NB4 (cell line): ENCODE measurements around the gene FTSJ1.

Experiments
- DNase-seq: peaks from one replicate; pipeline ENCODE4 v3.0.0; 2010; ENCODE audit warnings: low read depth
- H3K4me3 ChIP-seq: one replicate; pipeline ENCODE4 v1.5.1; 2011; ENCODE audit warnings: mild to moderate bottlenecking, low read depth, low read length, moderate library complexity
- MYC ChIP-seq: IDR thresholded peaks from 2 replicates; pipeline ENCODE4 v1.6.1; 2011; ENCODE audit warnings: low read depth, low read length
- POLR2A ChIP-seq: IDR thresholded peaks from 2 replicates; pipeline ENCODE4 v1.6.1; 2011; ENCODE audit warnings: mild to moderate bottlenecking; ENCODE audit not compliant: insufficient read length; ENCODE audit errors: extremely low read depth
- TF ChIP-seq, protein P1 (sequence below): IDR thresholded peaks from 2 replicates; pipeline ENCODE4 v1.6.1; 2011; ENCODE audit warnings: low read depth, low read length
- TF ChIP-seq, protein P2 (sequence below): IDR thresholded peaks from one replicate; pipeline ENCODE4 v1.5.1; 2012; ENCODE audit warnings: low read depth, low read length

The FTSJ1 gene

DNA sequence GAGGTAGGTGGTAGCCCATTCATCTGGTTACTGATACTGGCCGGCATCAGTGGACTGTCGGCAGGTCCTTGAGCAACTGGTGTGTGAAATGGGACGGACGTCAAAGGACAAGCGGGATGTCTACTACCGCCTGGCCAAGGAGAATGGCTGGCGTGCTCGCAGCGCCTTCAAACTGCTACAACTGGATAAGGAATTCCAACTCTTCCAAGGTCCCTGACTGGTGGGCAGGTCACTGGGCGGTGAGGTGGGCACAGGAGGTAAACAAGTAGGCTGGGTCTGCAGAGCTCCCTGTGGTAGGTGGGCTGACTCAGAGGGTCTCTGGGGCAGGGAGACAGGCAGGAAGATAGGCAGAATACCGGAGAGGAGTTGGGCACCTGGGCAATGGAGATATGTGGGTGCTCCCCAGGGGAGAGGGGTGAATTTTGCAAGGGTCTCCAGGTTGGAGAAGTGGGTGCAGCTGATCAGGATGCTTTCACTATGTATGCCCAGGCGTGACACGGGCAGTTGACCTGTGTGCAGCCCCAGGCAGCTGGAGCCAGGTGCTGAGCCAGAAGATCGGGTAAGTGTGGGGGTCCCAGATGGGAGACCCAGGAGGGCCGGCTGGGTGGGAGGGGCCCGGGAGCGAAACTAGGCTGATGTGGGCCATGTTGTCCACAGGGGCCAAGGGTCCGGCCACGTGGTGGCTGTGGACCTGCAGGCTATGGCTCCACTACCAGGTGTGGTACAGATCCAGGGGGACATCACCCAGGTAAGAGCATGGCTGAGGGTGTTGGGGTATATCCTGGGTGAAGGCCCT lies 2.2 kb downstream of the FTSJ1 start:
- H3K4me3 ChIP-seq: no peak overlapping the region
- no peak for DNase-seq
- TF ChIP-seq, protein P1, sequence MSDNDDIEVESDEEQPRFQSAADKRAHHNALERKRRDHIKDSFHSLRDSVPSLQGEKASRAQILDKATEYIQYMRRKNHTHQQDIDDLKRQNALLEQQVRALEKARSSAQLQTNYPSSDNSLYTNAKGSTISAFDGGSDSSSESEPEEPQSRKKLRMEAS: no peak
- no peak for TF ChIP-seq MYC
- TF ChIP-seq POLR2A: no peak
- TF ChIP-seq, protein P2, sequence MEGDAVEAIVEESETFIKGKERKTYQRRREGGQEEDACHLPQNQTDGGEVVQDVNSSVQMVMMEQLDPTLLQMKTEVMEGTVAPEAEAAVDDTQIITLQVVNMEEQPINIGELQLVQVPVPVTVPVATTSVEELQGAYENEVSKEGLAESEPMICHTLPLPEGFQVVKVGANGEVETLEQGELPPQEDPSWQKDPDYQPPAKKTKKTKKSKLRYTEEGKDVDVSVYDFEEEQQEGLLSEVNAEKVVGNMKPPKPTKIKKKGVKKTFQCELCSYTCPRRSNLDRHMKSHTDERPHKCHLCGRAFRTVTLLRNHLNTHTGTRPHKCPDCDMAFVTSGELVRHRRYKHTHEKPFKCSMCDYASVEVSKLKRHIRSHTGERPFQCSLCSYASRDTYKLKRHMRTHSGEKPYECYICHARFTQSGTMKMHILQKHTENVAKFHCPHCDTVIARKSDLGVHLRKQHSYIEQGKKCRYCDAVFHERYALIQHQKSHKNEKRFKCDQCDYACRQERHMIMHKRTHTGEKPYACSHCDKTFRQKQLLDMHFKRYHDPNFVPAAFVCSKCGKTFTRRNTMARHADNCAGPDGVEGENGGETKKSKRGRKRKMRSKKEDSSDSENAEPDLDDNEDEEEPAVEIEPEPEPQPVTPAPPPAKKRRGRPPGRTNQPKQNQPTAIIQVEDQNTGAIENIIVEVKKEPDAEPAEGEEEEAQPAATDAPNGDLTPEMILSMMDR: no peak

DNA sequence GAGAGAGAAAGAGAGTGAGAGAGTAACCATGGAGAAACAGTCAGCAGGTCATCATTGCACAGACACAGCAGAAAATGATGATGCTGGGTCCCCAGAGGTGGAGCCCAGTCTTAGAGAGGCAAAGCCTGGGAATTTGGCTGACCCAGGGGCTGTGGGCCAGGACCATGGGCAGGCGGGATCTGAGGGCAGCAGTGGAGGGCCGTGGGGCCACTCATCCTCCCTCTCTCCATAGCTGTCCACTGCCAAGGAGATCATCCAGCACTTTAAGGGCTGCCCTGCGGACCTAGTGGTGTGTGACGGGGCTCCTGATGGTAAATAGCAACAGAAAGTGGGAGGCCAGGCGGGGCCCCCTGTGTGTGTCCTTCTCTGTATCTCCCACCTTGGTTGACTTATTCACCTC lies 2.8 kb downstream of the FTSJ1 start:
- DNase-seq: no peak
- no peak overlapping the region for H3K4me3 ChIP-seq
- TF ChIP-seq, protein P1: no peak
- no peak for TF ChIP-seq MYC

DNA sequence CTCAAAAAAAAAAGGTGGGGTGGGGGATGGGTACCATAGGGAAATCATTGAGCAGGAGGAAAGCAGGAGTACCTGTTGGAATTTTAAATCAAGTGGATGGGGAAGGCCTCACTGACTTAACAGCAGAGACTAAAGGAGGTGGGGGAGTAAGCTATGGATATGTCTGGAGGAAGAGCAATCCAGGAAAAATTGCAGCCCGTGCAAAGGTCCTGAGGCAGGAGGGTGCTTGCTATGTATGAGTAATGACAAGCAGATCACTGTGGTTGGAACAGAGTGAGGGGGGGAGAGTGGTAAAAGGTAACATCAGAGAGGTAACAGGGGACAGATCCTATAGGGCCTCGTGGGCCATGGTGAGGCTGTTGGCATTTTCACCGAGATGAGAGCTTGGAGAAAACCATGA lies 4.1 kb downstream of the FTSJ1 start:
- no peak overlapping the region for H3K4me3 ChIP-seq
- no peak for DNase-seq
- TF ChIP-seq, protein P2: no peak
- TF ChIP-seq, protein P1: no peak
- TF ChIP-seq MYC (no peak), POLR2A (no peak)

DNA sequence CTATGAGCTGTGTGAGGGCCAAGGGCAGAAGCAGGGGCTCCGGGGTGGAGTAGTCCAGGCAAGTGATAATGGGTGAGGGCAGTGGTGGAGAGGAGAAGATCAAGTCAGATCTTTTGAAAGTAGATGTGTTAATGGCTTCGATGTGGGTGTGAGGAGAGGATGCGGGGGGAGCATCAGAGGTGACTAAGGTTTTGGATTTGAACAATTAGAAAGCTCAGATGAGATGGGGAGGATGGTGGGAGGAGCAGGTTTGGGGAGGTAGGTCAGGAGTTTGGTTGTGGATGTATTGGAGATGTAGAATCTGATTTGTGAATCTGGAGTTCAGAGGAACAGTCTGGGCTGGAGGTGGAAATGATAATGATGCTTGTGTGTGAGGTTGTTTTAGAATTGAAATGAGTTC lies 4.6 kb downstream of the FTSJ1 start:
- DNase-seq: no peak
- TF ChIP-seq POLR2A (no peak), MYC (no peak)
- TF ChIP-seq, protein P2: no peak
- TF ChIP-seq, protein P1: no peak
- no peak overlapping the region for H3K4me3 ChIP-seq

DNA sequence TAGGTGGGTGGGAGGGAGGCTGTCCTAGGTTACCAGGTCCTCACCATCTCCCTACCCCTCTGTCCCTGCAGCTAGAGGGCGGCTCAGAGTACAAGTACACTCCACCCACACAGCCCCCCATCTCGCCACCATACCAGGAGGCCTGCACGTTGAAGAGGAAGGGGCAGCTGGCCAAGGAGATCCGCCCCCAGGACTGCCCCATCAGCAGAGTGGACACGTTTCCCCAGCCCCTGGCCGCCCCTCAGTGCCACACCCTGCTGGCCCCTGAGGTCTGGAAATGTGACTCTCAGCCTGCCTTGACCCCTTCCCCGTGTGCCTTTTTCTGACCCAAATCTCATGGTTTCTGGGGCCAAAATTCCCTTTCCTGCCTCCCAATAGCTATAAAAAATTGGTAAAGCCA lies 6.5 kb downstream of the FTSJ1 start:
- no peak for DNase-seq
- no peak overlapping the region for H3K4me3 ChIP-seq
- TF ChIP-seq, protein P1: no peak
- TF ChIP-seq, protein P2: no peak
- TF ChIP-seq POLR2A (no peak), MYC (no peak)

DNA sequence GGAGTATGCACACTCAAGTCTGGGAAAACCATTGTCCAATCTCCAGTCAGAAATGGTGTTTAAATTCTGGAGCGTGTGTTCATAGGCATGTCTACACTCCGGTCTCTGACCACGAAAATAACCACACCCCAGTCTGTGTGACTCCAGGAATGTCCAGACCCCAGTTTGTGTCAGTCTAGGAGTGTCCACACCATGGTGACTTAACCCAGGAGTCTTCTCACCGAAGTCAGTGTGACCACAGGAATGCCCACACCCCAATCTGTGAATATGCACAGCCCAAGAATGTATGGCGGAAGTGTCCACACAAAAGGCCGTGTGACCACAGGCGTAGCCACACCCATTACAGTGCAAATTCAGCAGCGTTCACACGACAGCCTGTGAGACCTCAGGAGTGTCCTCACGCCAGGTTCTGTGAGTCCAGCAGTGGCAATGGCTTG lies 11.4 kb downstream of the FTSJ1 start:
- no peak overlapping the region for H3K4me3 ChIP-seq
- DNase-seq: no peak
- TF ChIP-seq, protein P2: no peak
- TF ChIP-seq POLR2A: no peak
- TF ChIP-seq, protein P1: no peak
- no peak for TF ChIP-seq MYC
